NT2/D1 (cell line): ENCODE results near the gene HPCAL1.

Experiments
- DNase-seq: peaks from one replicate; pipeline ENCODE4 v3.0.0-alpha.2; 2011; ENCODE audit warnings: low read depth, low spot score
- H3K27me3 ChIP-seq: 2 replicates; pipeline ENCODE4 v1.6.0; 2011; ENCODE audit warnings: mild to moderate bottlenecking; ENCODE audit not compliant: insufficient read length, insufficient read depth
- H3K36me3 ChIP-seq: 2 replicates; pipeline ENCODE4 v1.6.1; 2011; ENCODE audit warnings: mild to moderate bottlenecking, low read length, mixed read lengths; ENCODE audit not compliant: insufficient read depth, insufficient read length
- H3K4me1 ChIP-seq: 2 replicates; pipeline ENCODE4 v1.5.1; 2011; ENCODE audit not compliant: insufficient read depth, insufficient read length
- H3K4me3 ChIP-seq: 2 replicates; pipeline ENCODE4 v1.5.1; 2011; ENCODE audit warnings: low read depth; ENCODE audit not compliant: insufficient read length
- H3K9ac ChIP-seq: 2 replicates; pipeline ENCODE4 v1.6.0; 2011; ENCODE audit warnings: low read depth; ENCODE audit not compliant: insufficient read length
- H3K9me3 ChIP-seq: 2 replicates; pipeline ENCODE4 v1.5.1; 2011; ENCODE audit warnings: mild to moderate bottlenecking, low read length; ENCODE audit not compliant: insufficient read depth
- SUZ12 ChIP-seq: IDR thresholded peaks from 2 replicates; pipeline ENCODE4 v1.6.1; 2011; ENCODE audit not compliant: insufficient read length, insufficient read depth; ENCODE audit errors: extremely low read depth
- YY1 ChIP-seq: IDR thresholded peaks from 2 replicates; pipeline ENCODE4 v1.6.1; 2011; ENCODE audit not compliant: insufficient read length, insufficient read depth
- ZNF274 ChIP-seq: IDR thresholded peaks from 2 replicates; pipeline ENCODE4 v1.6.1; 2011; ENCODE audit warnings: mild to moderate bottlenecking, low read depth, low read length

HPCAL1 gene

DNA sequence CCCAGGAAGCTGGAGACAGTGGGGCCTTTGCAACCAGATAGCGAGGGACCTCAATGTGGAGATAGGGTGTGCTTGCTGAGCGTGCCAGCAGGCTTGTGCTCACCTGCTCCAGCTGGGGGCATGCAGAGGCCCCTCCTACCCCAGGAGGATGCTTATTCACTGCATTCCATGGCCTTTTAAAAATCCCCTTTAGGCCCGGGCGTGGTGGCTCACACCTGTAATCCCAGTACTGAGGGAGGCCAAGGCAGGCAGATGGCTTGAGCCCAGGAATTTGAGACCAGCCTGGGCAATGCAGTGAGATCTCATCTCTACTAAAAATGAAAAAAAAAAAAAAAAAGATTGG lies 90.9 kb downstream of the HPCAL1 start:
- peaks cover 7% of the 10 kb centered on the region for H3K4me1 ChIP-seq
- TF ChIP-seq ZNF274 (no peak), SUZ12 (no peak), YY1 (no peak)
- H3K9me3 ChIP-seq: no peaks in the 10 kb centered on the region
- no peak overlapping the region for H3K4me3 ChIP-seq
- no peak overlapping the region for H3K9ac ChIP-seq
- no peak for DNase-seq
- no peaks in the 10 kb centered on the region for H3K27me3 ChIP-seq
- H3K36me3 ChIP-seq: no peaks in the 10 kb centered on the region

DNA sequence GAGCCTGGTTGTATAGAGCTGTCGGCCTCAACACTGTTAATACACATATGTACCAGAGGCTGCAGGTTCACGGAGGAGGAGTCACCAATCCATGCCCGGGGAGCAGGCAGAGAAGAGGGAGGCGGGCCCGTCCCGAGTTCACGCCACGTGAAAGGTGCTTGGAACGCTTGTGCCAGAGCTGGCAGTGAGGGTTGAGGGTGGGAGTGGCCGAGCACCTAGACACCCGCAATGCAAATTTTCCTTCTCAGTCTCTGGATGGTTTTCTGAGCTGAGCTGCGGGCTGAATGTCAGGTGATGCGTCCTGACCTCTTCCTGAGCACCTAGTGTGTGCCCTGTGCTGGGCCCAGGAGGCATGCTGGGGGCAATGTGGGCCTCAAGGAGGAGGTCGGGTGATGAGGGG lies 93.2 kb downstream of the HPCAL1 start:
- peaks cover 7% of the 10 kb centered on the region for H3K4me1 ChIP-seq
- H3K36me3 ChIP-seq: peaks cover 6% of the 10 kb centered on the region
- no peak for TF ChIP-seq SUZ12
- TF ChIP-seq YY1: no peak
- no peak for TF ChIP-seq ZNF274
- H3K27me3 ChIP-seq: no peaks in the 10 kb centered on the region
- no peak overlapping the region for H3K9ac ChIP-seq
- H3K9me3 ChIP-seq: no peaks in the 10 kb centered on the region
- no peak for DNase-seq
- H3K4me3 ChIP-seq: no peak overlapping the region

DNA sequence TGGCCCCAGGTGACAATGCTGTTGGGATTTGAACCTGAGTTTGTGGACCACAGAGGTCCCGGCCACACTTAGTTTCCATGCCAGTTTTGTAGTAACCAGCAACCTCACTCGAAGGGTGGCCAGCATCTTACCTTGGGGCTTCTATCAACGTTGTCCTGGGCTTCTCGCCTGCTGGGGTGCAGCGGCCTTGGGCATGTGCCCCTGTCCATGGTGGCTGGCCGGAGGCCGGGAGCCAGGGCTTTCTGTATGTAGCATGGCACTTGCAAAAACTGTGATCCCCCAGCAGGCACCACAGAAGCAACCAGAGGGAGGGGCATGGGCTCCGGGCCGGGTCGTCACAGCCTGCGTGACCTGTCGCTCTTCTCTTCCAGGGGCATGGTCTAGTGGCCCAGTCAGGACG lies 93.8 kb downstream of the HPCAL1 start:
- Histone ChIP-seq H3K9me3 (no peaks in the 10 kb centered on the region), H3K27me3 (no peaks in the 10 kb centered on the region), H3K36me3 (peaks cover 8% of the 10 kb centered on the region), H3K4me3 (no peak overlapping the region), H3K4me1 (peaks cover 7% of the 10 kb centered on the region), H3K9ac (no peak overlapping the region)
- DNase-seq: no peak
- TF ChIP-seq SUZ12: no peak
- no peak for TF ChIP-seq ZNF274
- no peak for TF ChIP-seq YY1

DNA sequence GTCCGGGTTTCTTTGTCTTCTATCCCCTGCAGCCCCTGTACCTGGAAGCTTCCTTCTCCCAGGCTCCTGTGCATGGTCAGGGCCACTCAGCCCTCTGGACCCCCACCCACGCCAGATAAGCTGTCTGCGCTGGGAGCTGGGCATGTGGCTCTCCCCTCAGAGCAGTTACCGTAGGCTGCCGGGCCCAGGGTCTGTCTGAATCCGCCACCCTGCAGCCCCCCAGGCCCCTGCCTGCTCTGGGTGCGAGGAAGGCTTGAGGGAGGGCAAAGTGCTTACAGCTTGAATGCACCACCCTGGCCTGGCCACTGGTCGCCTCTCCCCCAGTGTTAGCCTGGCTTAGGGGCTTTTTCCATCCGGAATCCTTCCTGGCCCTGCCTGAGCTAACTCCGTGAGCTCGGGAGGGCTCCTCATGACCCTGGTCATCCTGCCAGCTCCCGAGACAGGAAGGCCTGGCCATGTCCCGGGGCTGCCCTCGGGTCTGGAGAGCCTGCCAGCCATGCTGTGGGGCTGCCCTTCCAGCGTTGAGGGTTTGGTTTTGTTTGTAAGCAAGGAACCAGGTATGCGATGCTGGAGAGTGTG lies 94.7 kb downstream of the HPCAL1 start:
- Histone ChIP-seq H3K4me1 (peaks cover 7% of the 10 kb centered on the region), H3K36me3 (peaks cover 8% of the 10 kb centered on the region), H3K9ac (no peak overlapping the region), H3K27me3 (no peaks in the 10 kb centered on the region), H3K9me3 (no peaks in the 10 kb centered on the region), H3K4me3 (no peak overlapping the region)
- DNase-seq: no peak
- TF ChIP-seq ZNF274 (no peak), YY1 (no peak)

DNA sequence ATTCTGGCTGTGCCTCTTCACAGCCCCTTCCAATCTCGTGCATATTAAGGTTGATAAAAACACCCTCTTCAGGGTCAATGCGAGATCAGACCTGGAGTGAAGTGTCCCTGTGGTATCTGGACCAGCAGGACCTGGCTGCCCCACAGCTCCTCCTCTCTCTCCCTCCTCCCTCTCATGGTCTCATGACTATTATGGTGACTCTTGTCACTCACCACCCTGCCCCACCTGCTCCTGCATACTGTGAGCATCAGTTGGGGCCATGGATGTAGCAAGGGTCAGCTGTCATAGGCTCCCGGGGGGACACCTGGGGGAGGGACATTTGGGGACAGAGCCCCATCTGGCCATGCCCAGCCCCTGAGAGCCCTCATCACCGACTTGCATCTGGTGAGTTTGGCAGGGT lies 95.2 kb downstream of the HPCAL1 start:
- Histone ChIP-seq H3K36me3 (peaks cover 8% of the 10 kb centered on the region), H3K9ac (no peak overlapping the region), H3K27me3 (no peaks in the 10 kb centered on the region), H3K4me1 (peaks cover 7% of the 10 kb centered on the region), H3K9me3 (no peaks in the 10 kb centered on the region), H3K4me3 (no peak overlapping the region)
- DNase-seq: no peak
- TF ChIP-seq SUZ12 (no peak), YY1 (no peak), ZNF274 (no peak)

DNA sequence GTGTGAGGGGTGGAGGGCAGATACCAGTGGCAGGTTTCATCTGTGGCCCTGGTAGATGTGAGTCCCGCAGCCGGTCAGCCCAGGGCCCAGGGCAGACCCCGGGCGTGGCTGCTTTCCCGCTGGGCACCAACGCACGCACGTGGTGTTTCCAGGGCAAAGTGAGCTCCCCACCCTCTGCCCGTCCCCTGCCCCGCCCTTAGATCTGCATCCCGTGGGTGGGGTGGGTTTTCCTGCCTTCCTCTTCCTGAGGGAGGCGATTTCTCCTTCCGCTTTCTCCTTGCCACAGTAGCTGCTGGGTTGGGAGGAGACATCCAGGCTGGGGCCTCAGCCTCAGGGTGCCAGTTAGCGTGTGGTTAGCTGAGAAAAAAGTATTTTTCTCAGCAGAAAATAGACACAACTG lies 95.8 kb downstream of the HPCAL1 start:
- Histone ChIP-seq H3K4me1 (peaks cover 3% of the 10 kb centered on the region), H3K36me3 (peaks cover 8% of the 10 kb centered on the region), H3K9ac (no peak overlapping the region), H3K4me3 (no peak overlapping the region), H3K9me3 (no peaks in the 10 kb centered on the region), H3K27me3 (no peaks in the 10 kb centered on the region)
- no peak for DNase-seq
- TF ChIP-seq SUZ12: no peak

DNA sequence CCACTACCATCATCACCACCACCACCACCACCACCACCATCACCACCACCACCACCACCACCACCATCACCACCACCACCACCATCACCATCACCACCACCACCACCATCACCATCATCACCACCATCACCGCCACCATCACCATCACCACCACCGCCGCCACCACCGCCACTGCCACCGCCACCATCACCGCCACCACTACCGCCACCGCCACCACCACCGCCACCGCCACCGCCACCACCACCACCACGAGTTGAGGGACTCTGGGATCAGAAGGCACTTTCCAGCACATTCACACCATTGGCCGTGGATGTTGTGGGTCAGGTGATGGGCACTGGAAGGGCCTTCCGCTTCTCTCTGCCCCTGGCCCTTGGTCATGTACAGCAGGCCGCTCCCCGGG lies 96.7 kb downstream of the HPCAL1 start:
- TF ChIP-seq ZNF274 (no peak), SUZ12 (no peak), YY1 (no peak)
- Histone ChIP-seq H3K4me1 (peaks cover 2% of the 10 kb centered on the region), H3K9me3 (no peaks in the 10 kb centered on the region), H3K36me3 (peaks cover 8% of the 10 kb centered on the region), H3K9ac (no peak overlapping the region), H3K4me3 (no peak overlapping the region), H3K27me3 (no peaks in the 10 kb centered on the region)
- DNase-seq: no peak

DNA sequence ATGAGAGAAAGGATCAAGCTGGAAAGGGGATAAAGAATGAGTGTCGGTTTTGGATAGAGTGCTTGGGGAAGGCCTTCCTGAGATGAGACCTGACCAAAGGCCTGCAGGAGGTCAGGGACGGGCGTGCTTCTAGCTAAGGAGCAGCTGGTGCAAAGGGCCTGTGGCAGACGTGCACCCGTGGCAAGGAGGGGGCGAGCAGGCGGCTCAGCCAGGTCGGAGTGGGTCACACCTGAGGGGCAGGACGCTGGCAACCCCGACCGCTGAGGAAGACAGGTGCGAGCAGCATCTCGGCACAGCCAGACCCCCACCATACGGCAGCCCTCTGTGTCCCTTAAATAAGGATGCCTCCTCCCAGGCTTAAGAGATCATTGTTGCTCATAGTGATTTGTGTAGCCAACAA lies 97.3 kb downstream of the HPCAL1 start:
- DNase-seq: no peak
- Histone ChIP-seq H3K4me1 (peaks cover 2% of the 10 kb centered on the region), H3K9me3 (no peaks in the 10 kb centered on the region), H3K9ac (no peak overlapping the region), H3K27me3 (no peaks in the 10 kb centered on the region), H3K4me3 (no peak overlapping the region), H3K36me3 (peaks cover 8% of the 10 kb centered on the region)
- no peak for TF ChIP-seq SUZ12
- no peak for TF ChIP-seq ZNF274
- TF ChIP-seq YY1: no peak
